ENCODE measurements around the gene SLC8A1. TPM values are rescaled to one million over a fixed set of nuclear protein-coding genes. Genes with fewer than 3 reads are reported as not detected.

Gene SLC8A1
- 277 TPM for total RNA-seq

DNA sequence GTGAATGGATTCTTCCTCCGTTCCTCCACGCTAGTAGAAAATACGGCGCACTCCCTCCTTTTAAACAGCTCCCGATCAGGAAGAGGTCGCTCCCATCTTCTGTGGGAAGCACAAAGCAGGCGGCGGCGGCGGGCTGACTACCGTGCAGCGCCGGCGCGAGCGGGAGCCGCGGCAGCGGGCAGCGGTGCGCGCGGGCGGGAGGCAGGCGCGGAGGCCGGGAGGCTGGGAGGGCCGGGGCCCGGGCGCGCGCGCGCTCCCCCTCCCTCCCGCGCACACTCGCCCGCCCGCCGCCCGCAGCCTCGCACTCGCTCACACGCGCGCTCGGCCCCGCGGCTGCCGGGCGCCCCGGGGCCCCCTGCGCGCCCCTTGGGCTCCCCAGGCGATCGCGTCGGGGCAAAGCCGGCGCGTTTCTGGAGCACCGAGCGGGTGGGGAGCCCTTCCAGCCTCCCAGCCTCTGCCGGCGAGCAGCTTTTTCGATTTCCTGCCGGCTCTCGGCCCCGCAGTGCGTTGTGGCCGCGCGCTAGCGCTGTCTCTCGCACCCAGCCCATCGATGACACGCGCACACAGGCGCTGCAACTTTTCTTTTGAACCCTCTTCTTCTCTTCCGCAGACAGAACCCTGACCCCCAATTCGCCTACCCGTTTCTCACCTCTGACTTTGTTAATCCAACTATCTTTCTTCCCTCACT is at the start of gene SLC8A1:
Gene SLC8A1 (minus strand): TSS at position 173 of the 688 bp plus-strand sequence.
- peak; percentile 37 for DNase-seq

DNA sequence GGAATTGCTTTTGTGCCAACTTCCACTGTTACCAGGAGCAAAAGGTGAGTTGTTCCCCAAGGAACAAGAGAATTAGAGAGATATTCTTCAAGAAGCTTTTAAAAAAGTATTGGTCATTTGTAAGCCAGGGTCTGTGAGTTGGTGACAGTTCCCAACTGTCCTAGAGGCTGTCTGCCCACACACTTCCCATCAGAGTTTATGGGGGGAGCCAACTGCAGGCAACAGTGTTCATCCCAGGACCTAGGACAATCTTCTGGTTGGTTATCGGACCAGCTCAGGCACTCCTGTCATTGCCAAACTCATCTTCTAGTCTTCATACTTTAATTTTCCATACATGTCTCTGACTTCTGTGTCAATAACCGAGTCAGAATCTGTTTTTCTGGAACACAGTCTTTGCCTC is 47.5 kb upstream of the SLC8A1 start:
- DNase-seq = no peak

DNA sequence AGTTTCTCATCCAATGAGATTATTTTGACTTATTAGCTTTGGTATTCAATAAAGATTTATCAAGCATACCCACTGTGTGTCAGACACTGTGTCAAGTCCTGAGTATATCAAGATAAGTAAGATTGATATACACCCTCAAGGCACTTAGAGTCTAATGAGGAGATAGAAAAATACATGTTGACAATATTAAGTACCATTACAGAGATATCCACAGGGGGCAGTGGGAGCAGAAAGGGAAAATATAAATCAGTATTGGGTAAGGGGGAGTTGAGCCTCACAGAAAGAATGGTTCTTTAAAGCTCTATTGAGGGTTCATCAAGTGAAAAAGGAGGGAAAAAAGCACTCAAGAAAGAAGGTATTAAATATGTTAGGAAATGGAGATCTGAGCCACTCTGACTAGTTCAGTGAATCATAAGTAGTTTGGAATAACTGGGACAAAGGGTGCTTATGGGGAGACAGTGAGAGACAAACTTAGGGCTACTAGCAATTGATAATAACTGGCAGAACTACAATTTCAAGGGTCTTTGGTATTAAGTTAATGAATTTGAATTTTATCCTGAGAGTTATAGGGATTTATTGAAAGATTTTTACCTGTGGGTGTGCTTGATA is 45.5 kb upstream of the SLC8A1 start:
- DNase-seq = no peak

DNA sequence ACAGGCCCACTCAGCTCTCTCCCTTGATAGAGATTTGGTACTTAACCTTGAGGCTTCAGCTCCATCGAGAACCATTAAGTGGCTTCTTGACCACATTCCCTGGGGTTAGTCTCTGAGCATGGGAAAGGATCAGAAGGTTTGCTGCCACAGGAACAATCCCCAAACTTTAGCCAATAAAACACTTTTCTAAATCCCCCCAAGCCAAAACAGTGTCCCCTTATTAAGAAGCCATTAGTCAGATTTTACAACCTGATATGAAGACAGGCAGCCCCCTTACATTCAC is 37.7 kb upstream of the SLC8A1 start:
- no peak for DNase-seq

GRCh38 chr2:40488927-40489677 is 37.2 kb upstream of the SLC8A1 start:
- no peak for DNase-seq

- no peak for DNase-seq
Measured at GRCh38 chr2:40488101-40488601, 36.3 kb upstream of the SLC8A1 start.

DNA sequence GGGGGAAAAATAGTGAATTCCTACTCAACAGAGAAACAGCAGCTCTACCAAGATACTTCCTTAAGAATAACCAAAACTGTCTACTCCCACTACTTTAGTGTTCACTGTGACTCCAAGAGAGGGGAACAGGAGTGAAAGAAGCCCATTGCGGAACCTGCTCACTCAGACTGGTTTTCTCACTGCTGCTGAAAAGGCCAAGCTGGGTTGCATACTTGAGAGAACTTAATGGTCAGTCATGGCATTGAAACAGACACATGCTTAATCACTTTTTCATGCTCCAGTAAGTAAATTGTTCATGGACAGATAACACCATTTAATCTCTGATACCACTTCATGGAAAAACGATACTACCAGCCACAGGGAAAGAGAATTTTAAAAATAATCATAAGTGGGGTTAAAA is 35.7 kb upstream of the SLC8A1 start:
- no peak for DNase-seq

DNA sequence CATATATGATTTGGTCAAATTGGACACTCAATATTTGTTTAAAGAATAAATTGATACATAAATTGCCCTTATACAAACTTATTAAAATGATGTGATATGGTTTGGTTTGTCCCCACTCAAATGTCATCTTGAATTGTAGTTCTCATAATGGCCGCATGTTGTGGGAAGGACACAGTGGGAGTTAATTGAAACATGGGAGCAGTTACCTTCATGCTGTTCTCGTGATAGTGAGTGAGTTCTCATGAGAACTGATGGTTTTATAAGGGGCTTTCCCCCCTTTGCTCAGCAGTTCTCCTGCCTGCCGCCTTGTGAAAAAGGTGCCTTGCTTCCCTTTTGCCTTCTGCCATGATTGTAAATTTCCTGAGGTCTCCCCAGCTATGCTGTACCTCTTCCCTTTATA is 34.0 kb upstream of the SLC8A1 start:
- no peak for DNase-seq

GRCh38 chr2:40485318-40485717 is 33.4 kb upstream of the SLC8A1 start:
- no peak for DNase-seq

DNA sequence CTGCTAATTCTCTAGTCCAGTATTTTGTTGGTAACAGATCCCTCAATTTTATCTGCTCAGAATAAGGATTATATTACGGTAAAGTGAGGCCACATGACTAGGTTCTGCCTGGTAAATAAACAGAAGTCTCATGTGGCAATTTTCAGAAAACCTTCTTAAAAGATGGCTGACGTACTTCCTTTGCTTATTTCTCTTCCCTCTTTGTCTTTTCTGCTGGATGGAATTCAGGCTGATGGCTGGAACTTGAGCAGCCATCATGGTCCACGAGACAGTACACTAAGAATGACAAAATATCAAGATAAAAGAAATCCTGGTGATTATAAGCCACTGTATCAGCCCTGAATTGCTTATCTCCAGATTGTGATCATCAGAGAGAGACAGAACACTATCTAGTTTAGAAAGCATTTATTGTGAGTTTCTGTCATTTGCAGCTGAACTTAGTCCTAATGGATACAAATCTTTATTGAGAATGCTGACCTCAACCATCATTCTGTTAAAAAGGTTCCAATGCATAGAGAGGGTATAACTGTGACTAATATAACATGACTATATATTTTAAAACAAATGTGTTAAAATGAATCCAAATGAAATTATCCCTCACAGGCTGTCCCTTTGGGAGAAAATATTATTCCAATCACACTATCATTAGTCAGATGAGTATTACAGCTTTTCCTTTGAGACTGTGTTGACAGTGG is 31.8 kb upstream of the SLC8A1 start:
- no peak for DNase-seq

DNA sequence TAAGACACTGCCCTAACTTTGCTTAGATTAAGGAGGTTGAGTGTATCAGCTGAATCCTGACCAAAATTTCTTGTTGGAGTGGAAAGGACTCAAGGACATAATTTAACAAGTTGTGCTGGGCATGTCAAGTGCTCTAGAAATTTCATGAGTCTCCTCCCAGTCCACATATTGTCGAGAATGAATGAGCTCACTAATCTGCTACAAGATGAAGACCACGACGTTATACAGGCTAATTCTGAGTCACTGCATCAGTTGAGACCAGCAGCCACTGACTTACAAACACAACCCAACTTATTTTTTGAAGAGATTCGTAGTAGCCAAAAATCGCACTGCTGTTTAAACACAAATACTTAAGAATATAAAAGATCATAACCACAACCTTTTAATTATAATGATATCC is 28.7 kb upstream of the SLC8A1 start:
- no peak for DNase-seq

- no peak for DNase-seq
Measured at GRCh38 chr2:40480073-40480472, 28.2 kb upstream of the SLC8A1 start.

- no peak for DNase-seq
Measured at GRCh38 chr2:40477361-40477760, 25.5 kb upstream of the SLC8A1 start.

DNA sequence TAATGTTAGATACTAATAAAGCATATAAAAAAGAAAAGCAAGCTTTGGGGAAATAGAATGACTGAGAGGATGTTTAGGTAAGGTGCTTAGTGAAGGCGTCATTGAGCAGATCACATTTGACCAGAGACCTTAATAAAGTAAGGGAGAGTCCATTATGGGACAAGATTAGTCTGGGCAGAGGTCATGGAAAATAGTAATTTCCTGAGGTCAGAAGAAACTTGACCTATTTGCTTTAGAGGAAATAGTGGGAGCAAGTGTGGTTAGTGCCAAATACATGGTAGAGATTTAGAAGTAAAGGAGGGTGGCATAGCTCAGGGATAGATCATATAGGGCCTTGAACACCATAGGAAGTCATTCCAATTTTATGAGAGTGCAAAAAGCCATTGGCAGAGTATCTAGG is 24.5 kb upstream of the SLC8A1 start:
- no peak for DNase-seq

DNA sequence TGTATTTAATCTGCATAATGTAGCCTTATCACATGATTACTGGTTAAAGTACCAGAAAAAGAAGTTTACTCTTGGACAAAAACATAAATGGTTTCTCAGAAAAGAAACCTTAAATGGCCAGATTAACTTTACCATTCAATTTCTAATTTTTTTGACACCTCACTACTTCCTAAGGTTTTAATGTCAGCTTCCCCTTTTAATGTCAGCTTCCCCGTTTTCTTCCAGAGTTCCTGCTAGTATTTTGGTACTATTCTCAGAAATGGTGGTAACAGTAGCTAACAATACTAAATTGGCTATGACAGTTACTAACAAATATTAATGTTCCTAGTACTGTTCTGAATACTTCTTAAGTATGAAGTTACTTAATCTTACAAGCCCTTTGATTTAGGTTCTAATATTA is 22.4 kb upstream of the SLC8A1 start:
- DNase-seq = no peak

DNA sequence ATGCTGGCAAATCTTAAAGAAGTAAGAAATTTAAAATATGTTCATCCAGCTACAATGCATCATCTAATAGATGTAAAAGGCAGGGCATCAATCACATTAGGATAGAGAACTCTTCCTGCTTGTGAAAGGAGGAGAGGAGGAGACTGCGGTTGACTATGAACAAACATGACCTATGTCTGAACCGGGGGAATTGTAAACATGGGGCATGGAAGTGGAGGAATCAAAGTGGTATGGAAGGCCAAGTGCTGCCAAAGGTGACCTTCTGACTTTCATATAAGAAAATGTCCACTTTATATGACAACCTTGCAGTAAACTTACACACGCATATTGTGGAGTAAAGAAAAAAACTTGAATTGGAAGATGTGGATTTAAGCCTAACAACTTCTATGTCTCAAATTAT is 20.0 kb upstream of the SLC8A1 start:
- DNase-seq = no peak

DNA sequence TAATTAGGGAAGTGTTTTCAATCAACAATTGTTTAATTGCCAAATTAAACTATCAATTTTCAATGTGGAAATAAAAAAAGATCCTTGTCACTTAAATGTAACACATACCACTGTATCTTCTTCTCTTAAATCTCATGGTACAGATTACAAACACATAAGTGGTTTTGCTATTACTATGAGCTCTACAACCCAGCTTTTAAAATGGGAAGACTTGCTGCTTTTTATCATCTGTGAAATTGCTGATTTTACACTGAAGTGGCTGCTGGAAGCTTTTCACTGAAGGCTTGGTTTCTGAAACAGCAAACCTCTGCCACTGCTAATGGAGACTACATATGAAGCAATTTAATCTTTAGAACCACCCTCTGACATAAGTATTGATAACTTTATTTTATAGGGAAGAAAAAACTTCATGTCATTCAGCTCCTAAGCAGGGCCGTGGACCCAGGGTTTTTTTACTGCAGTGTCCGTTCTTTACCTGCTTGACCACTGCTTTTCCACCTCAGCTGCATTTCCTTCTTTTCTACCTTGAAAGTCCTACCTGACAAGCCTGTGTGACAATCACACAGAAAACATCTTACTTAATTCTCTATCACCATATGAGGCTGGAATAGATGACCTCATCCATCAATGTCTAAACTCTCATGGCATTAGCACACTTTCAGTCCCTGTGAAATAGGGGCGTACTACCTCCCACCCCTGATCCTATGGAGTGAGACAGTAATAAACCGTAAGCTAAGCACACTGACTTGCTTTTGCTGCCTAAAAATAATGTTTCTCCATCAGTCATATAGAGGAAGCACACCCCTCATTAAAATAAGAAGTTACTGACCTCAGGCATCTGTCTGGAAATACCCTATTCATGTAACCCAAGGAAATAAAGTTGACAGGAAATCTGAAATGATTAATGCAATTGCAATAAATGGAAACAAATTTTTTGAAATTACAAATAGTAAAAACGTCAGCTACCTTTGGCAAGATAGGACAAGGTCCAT is 19.2 kb upstream of the SLC8A1 start:
- DNase-seq = no peak

DNA sequence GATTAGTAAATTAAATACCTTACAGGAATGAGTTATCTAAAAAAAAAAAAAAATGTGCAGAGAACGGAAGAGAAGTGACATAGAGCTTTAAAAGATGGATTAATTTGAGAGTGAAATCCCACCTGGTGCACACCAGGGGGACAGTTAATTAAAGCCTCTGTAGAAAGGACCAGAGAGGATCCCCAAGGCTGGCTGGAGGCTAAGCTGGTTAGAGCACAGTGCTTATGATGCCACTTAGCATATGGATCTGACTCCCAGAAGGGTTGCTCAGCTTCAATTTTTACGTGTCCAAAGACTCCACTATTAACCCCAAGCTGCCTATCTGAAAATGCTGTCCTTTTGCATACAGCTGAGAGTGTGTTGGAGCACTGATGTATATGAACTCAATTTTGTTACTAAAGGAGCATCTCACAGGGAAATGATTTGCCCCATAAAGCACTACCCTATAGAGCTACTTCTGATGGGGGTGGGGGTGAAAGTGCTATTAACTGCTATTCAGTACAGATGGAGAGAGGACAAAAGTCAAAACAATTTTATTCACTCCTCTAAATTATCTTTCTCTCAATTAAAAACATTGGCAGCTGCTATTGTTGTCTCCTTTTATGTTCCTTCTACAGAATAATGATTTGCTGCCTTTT is 15.2 kb upstream of the SLC8A1 start:
- no peak for DNase-seq

DNA sequence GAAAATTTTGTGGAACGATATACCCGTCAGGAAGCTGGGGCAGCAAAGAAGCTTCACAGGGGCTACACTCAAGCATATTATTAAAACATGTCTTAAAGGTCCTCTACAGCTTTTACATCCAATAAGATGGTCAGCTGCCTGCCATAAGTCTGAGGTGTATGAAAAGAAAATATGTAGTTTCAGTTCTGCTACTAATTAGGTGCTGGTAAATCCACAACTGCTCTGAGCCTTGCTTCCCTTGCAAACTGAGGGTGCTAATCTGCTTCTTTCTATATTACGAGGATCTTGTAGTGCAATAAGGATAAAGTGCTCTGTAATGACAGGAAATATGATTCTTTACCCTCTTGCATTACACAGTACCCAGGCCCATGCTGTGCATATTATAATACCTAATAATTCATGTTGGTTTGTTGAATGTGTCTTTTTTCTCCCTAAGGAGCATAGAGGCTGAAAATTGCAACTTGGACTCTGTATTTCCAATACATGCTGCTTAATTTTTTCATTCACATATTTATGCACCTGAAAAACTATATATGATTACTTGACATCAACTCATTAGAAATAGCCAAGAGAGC is 14.5 kb upstream of the SLC8A1 start:
- no peak for DNase-seq

- DNase-seq = no peak
Measured at GRCh38 chr2:40463112-40463511, 11.2 kb upstream of the SLC8A1 start.

DNA sequence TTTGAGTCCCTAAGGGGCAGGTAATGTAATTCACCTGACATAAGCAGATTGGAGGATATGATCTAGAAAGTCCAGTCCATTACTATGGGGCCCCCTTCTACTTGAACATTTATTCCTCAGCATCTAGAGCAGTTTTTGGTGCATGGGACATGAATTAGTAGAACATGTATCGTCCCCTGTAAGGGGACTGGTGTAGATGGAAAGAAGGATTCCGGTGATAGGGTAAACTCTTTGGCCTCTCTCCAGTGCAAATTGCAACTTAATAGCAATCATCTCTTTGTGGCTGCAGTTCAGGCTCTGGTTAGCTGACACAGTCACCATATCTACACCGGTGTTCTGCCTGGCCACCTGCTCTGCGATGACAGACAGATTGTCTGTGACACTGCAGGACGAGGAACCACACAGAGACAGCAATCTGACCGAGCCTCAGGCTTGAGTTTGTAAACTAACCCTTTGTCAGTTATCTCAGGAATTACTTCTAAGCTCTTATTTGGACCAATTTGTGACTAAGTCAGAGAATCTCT is 6.4 kb upstream of the SLC8A1 start:
- no peak for DNase-seq
